GM03348 (cell line): Measurements from ENCODE around the gene KRT15.

ENCODE experiments used
- DNase-seq: peaks from one replicate; pipeline ENCODE4 v3.0.0; 2012; ENCODE audit warnings: low spot score

The KRT15 gene

GRCh38 chr17:41523787-41524186, 5.1 kb upstream of the KRT15 start:
- no peak for DNase-seq

DNA sequence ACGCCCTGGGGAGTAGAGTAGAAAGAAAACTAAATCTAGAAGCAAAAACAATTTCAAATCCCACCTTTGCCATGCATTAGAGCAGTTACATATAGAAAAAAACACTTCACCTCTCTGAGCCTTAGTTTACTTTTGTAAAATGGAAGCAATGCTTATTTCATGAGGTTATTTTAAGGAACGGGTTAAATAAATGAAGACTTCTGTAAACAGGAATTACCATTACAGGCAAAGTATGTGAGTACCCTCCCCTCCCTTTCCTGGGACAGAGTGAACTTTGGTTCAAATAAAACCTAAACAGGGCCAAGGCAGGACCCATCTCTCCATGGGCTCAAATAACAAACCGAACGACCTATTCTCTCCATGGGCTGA, 4.5 kb upstream of the KRT15 start:
- DNase-seq: no peak

GRCh38 chr17:41522301-41523224, 3.9 kb upstream of the KRT15 start:
- no peak for DNase-seq

DNA sequence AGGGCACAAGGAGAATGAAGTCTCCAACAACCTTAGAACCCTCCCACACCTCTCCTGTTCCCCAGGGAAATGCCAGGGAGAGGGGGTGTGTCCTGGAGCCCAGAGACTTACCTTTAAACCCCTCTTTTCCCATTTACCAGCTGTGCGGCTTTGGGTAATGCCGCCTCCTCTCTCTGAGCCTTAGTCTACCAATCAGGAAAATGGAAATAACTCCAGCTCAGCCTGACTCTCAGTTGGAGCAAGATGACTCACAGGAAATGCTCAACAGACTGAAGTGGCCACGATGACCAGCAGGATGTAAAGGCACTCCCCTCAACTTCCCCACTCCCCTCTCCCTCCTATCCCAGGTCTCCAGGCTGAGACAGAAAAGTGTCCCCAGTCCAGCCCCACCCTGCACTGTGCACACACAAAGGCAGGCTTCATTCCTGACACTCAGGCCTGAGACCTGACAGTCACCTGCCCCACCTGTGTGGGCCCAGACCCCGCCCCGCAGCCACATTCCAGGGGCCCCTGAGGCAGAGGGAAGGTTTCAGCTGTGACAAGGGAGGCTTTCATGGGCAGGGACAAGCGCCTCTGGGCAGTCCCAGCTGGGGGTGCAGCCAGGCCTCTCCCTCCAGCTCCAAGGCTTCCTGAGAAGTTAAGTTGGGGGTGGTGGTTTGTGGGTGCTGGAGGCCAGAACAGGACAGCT, 3.0 kb upstream of the KRT15 start:
- peak; percentile 71 for DNase-seq

DNA sequence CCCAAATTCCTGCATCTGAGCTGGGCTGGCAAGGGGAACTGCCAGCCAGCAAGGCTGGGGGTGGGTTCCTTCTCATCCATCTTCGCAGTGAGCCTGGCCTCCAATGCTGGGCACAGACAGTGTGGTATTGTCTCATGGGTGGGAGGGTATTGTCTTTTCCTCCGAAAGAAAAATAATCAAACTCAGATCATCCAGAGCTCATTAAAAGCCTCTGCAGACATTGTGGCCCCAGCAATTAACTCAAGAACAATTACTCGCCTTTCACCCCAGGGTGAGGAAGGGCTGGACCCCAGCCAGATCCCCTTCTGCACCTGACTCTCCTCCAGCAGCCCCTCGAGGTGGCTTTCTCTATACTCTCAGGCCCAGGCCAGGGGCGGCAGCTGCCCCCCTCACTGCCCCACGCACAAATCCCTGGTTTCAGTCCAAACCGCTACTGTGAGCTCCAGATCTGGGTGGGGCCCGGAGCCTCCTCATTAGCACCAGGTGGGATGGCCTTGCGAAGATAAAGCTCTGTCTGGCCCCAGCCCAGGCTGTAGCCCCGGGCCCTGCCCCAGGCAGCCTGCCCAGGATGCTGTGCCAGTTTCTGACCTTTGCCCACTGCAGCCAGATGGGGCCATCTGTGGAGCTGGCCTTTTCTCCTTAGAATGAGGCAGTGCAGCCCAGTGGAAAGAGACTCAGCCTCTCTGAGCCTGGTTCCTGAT, 2.3 kb upstream of the KRT15 start:
- no peak for DNase-seq

DNA sequence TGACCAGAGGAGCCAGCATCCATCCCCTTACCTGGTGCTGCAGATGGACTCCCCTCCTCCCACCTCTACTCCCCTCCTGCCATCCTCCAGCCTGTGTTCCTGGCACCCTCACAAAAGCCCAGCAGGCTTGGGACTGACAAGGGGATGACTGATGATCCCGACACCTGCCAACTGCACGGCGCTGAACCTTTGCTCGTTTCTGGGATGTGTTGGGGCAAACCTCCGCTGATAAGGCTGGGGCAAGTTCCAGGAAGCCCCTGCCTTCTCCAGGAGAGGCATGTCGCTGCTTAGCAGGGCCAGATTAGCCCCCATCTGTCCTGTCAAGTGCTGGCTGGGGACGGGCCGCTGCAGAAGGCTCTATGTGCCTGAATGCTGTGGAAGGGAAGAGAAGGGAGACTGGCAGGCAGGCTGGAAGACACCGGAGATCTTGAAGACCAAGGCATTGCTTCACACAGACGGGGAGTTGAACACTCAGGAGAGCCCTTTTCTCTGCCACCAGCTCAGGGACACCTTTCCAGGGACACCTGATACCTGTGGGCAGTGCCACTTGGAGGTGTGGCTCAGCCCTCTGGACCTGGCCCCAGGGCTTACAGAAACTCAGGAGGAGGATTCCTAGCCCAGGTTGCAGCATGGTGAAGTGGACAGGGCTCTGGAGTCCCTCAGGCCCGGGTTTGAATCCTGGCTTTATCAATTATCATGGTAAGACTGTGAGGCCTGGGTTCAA, 973 bp upstream of the KRT15 start:
- DNase-seq: no peak

DNA sequence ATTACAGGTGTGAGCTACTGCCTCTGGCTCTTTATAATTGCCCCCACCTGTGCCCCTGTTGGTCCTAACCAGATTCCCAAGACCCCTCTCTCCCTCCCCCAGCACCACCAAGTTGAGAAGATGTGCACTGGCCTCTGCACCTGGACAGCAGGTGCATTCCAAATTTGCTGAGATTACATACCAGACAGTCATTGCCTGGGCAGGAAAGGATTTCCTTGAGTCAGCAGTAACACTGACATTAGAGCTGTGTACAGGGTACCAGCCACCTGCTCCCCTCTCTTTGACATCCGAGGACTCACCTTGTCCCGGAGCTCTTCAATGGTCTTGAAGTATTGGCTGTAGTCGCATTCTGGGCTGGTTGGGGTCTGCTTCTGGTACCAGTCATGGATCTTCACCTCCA, 659 bp downstream of the KRT15 start:
- no peak for DNase-seq

DNA sequence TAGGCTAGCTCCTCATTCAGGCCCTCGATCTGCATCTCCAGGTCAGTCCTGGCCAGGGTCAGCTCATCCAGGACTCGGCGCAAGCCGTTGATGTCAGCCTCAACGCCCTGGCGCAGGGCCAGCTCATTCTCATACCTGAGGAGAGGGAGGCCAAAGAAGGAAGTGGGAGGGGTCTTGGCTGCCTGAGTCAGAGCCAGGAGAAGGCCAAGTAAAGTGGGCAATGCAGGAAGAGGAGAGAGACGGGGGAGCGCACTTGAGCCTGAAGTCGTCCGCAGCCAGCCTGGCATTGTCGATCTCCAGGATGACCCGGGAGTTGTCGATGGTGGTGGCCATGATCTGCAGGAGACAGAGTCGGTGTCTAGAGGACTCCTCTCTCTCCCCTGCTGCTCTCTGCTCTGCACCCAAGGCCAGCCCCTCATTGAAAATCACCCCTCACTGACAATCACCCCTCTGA, 1.8 kb downstream of the KRT15 start:
- DNase-seq: no peak

DNA sequence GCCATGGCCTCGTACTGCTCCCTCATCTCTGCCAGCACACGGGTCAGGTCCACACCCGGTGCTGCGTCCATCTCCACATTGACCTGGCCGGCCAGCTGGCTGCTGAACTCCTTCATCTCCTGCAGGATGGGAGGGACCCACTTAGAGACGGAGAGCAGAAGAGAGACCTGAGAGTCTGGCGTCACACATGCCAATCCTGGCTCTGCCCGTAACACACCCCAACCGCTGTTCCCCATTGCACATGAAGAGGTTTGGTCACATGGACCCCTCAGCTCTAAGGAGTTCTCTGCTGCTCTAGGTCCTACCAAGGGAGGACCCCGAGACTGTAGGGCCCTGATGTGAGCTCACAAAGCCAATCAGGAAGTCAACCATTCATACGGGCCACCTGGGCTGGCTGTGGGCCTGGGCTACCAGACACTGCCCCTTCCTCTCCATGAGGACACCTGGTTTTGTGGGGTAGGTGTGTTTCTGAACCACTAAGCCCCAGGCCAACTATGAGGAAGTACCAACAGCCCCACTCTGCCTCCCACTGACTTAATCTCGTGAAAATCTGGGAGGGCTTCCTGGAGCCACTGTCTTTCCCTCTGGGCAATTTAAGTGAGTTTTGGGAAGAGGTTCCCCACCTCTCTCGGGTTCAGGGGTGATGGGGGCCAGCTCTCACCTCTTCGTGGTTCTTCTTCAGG, 2.4 kb downstream of the KRT15 start:
- no peak for DNase-seq

DNA sequence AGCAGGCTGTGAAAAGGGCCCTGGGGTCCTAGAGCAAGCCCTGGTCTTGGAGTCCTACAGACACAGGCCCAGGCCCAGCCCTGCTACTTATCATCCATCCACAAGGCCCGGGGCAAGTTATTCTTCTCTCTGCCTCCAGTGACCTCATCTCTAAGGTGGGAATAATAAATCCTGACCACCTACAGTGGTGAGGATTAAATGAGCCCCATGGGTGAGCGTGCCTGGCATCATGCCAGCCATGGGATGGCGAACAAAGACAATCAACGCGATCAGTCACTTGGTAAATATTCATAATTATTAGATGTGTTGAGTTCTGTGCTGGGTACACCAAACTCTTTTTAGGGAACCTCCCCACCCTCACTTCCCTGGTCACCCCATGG, 5.5 kb downstream of the KRT15 start:
- no peak for DNase-seq

GRCh38 chr17:41512546-41513167, 6.0 kb downstream of the KRT15 start:
- no peak for DNase-seq

- DNase-seq: no peak
Observed at GRCh38 chr17:41511716-41512115, 7.0 kb downstream of the KRT15 start.

GRCh38 chr17:41511116-41511515, 7.6 kb downstream of the KRT15 start:
- DNase-seq: no peak

DNA sequence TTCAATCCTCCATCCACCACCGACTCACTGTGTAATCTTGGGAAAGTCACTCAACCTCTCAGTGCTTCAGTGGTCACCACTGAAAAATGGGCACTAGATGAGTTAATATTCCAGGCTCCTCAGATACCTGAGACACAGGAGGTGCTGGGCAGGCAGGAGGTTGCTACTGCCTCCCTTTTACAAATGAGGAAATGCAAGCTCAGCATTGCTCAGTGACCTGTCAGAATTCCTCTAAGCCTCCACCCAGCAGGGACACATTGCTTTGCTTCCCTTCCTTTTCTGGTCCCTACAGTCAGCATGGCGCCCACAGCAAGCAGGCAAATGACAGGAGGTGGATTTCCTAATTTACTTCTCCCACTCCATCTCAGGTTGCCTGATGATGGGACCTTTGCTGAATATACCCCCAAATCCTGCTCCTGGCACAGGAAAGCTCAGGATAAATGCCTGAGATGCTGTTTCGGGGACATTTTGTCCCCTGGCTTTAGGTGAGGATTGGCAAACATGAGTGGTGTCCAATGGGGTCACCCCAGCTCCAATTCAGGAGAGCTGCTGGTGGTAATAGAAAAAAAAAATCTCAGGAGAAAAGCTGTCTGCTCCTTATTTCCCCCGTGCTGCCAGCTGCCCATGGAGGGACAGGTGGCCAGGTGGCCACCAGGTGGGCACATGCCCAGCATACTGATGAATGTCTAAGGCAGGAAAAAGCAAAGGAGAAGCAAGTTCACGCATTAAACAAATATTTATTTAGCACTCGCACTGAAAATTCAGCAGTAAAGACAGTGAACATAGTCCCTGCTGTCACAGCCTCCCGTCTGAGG, 8.2 kb downstream of the KRT15 start:
- no peak for DNase-seq

DNA sequence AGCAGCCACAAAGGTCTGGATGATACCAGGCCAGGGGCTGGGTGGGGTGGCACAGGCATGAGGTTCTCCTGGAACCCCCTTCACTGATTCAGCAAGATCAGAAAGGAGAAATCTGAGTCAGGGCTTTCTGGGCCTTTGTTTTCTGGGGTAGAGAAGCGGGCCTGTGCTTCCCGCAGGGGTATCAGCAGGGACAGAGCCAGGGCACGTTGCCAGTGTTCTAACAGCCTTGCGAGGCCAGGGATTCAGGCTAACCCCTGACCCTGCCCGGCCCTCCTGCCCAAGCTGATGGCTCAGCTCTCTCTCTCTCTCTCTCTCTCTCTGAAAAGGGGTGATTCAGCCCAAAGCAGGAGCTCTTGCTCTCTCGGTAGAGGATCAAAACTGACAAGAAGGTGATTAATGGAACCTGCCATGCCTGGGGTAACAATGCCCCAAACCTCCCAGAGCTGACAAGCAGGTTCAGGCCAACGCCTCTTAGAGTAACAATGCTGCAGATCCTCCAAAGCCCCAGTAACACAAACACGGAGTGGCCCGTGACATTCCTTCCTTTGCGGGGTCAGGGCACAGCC, 11.3 kb downstream of the KRT15 start:
- DNase-seq: no peak

GRCh38 chr17:41505809-41506767, 12.6 kb downstream of the KRT15 start:
- no peak for DNase-seq

DNA sequence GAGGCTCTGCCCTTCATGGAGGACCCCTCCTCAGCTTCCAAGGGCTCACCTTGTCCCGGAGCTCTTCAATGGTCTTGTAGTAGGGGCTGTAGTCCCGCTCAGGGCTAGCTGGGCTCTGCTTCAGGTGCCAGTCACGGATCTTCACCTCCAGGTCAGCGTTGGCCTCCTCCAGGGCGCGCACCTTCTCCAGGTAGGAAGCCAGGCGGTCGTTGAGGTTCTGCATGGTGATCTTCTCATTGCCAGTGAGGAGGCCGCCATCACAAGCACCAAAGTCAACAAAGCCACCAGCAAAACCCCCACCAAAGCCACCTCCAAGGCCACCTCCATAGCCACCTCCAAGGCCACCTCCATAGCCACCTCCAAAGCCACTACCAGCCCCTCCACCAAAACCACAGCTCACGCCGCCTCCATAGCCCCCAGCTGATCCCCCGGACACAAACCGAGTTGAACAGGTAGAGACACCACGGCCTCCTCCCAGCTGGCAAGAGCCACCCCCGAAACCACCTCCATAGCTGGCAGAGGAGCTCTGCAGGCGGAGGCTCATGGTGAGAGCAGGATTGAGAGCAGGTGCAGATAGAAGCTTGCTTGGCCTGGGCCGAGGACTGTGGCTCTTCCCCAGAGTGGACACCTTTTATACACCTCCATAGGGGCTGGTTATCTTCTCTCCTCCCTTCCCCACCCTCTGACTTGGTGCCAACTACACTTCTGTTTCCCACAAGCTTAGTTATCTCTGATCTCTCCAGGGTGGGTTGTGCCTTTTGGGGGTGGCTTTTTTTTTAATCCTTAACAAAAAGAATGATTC, 13.5 kb downstream of the KRT15 start, which contains the start of gene KRT13:
Gene KRT13 (minus strand): TSS at position 606 of the 802 bp plus-strand sequence. CDS start 62 bp downstream, at position 544.
- no peak for DNase-seq
